Measurements from ENCODE around the gene NRXN2.

DNA sequence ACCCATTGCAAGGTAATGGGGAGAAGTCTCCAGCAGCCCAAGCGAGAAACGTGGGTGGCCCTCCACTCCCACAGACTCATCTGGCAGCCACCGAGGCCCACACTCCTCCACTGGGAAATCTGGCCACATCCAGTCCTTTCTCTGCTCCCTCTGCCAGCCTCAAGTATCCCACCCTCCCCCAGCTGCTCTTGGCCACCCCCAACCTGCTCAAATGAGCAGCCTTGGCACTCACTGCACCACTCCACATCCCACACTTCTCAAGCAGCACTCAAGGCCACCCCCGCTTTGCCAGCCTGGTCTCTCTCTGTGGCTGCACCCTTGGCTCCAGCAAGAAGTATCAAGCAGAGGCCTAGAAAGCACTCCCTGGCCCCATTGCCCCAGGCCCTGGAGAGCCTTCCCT lies 103.8 kb downstream of the NRXN2 start:
- TF ChIP-seq, protein P1, sequence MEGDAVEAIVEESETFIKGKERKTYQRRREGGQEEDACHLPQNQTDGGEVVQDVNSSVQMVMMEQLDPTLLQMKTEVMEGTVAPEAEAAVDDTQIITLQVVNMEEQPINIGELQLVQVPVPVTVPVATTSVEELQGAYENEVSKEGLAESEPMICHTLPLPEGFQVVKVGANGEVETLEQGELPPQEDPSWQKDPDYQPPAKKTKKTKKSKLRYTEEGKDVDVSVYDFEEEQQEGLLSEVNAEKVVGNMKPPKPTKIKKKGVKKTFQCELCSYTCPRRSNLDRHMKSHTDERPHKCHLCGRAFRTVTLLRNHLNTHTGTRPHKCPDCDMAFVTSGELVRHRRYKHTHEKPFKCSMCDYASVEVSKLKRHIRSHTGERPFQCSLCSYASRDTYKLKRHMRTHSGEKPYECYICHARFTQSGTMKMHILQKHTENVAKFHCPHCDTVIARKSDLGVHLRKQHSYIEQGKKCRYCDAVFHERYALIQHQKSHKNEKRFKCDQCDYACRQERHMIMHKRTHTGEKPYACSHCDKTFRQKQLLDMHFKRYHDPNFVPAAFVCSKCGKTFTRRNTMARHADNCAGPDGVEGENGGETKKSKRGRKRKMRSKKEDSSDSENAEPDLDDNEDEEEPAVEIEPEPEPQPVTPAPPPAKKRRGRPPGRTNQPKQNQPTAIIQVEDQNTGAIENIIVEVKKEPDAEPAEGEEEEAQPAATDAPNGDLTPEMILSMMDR (conservative IDR thresholded peaks at IDR 0.05; ENCODE audit: low read length), result no peak
- no peak for TF ChIP-seq EZH2phosphoT487 (IDR thresholded peaks at IDR 0.05; ENCODE audit: borderline replicate concordance)

Data from Loucy (cell line).